ENCODE results near the gene SEC14L3. TPM values are rescaled to one million over a fixed set of nuclear protein-coding genes. Genes with fewer than 3 reads are reported as not detected.

The SEC14L3 gene
- total RNA-seq, 1 experiment from 2014 or later, result not detected

- peaks cover 3% of the 10 kb centered on the region for H3K27me3 Mint-ChIP-seq (ENCODE audit: low read depth)
- no peak overlapping the region for H2BK12ac ChIP-seq (ENCODE audit: insufficient read length, low read depth, low read length)
- H3K4me2 ChIP-seq (ENCODE audit: insufficient read depth, insufficient read length, low read length), result peak overlapping the region; percentile 22
- no peak overlapping the region for H4K91ac ChIP-seq (ENCODE audit: insufficient read length, low read depth, low read length)
- H2AFZ ChIP-seq (ENCODE audit: low read length), result peak overlapping the region; percentile 93
- no CpG with 5 or more reads among the region's 11 CpGs for WGBS (ENCODE audit: extremely low coverage, insufficient read length, low lambda C conversion rate)
- H4K8ac ChIP-seq (replicated peaks; ENCODE audit: insufficient read length, low read depth, low read length), result no peak overlapping the region
- H3K9me3 Mint-ChIP-seq, result no peaks in the 10 kb centered on the region
- H3K18ac ChIP-seq (ENCODE audit: insufficient read length, low read depth, low read length), result no peak overlapping the region
- no peaks in the 10 kb centered on the region for H4K20me1 ChIP-seq (ENCODE audit: control insufficient read depth, insufficient read depth, insufficient read length)
- H3K27ac Mint-ChIP-seq, result peak overlapping the region in 2 of 3 experiments; percentile 57 to 92; a peak in 2 of 7 replicates
- H3K23ac ChIP-seq (ENCODE audit: insufficient read length, low read depth, low read length), result no peak overlapping the region
- H3K9ac ChIP-seq (ENCODE audit: extremely low read depth, insufficient read length, low read length), result no peak overlapping the region
- no peak overlapping the region for H2BK120ac ChIP-seq (ENCODE audit: low read depth, low read length, poor library complexity, severe bottlenecking)
- no peaks in the 10 kb centered on the region for H3K79me2 ChIP-seq (ENCODE audit: insufficient read depth, low read length)
- peaks cover 15% of the 10 kb centered on the region in 2 experiments for H3K4me1 Mint-ChIP-seq
- no peak overlapping the region for H3T11ph ChIP-seq (ENCODE audit: low read length)
- H3K79me1 ChIP-seq (ENCODE audit: insufficient read depth, low read depth, low read length, poor library complexity, severe bottlenecking), result no peaks in the 10 kb centered on the region
- no peak overlapping the region for H2BK15ac ChIP-seq (ENCODE audit: low read depth, low read length)
- no peak overlapping the region for H4K5ac ChIP-seq (ENCODE audit: insufficient read length, low read depth, low read length)
- peak overlapping the region; percentile 54 to 59 for H3K4me3 Mint-ChIP-seq
- no peak overlapping the region for H3K27ac ChIP-seq (ENCODE audit: insufficient read length, low read depth, low read length)
- H3K14ac ChIP-seq (ENCODE audit: insufficient read depth, low read length), result no peak overlapping the region
- no peaks in the 10 kb centered on the region for H3K23me2 ChIP-seq (ENCODE audit: insufficient read length, low read depth, low read length, poor library complexity, severe bottlenecking)
- H3K56ac ChIP-seq (ENCODE audit: insufficient read length, low read depth, low read length), result no peak overlapping the region
- peak; percentile 89 for TF ChIP-seq CTCF (conservative IDR thresholded peaks at IDR 0.05)
- DNase-seq, result peak; percentile 85
- H3K27me3 ChIP-seq (ENCODE audit: insufficient read depth, low read length), result no peaks in the 10 kb centered on the region
- H3K4me1 ChIP-seq (ENCODE audit: insufficient read depth, low read length), result no peaks in the 10 kb centered on the region
- no peak overlapping the region for H2BK5ac ChIP-seq (ENCODE audit: insufficient read length, low read length)
- H3K4ac ChIP-seq (ENCODE audit: low read depth, low read length), result no peak overlapping the region
- no peaks in the 10 kb centered on the region for H3K36me3 Mint-ChIP-seq (ENCODE audit: insufficient read depth in 1 of 3, low read depth in 3 of 3)
- H2BK20ac ChIP-seq (ENCODE audit: low read depth, low read length, poor library complexity, severe bottlenecking), result no peak overlapping the region
- H2AK5ac ChIP-seq (ENCODE audit: insufficient read length, low read length), result no peak overlapping the region
- no peaks in the 10 kb centered on the region for H3K9me3 ChIP-seq (ENCODE audit: control insufficient read depth, low read depth, low read length)
Observed at GRCh38 chr22:30444632-30445437, 27.0 kb downstream of the SEC14L3 start.

All from H9 (cell line).